ENCODE results near the gene C11orf52.

C11orf52 gene

GRCh38 chr11:111918390-111919256 lies at the start of gene C11orf52 (continued):
- no peak for TF ChIP-seq KLF16 (tag by site-specific recombination; IDR thresholded peaks at IDR 0.05)
- no peak for TF ChIP-seq PATZ1 (tag by site-specific recombination; IDR thresholded peaks at IDR 0.05)
- no peak for TF ChIP-seq ZNF501 (tag by site-specific recombination; IDR thresholded peaks at IDR 0.05)
- TF ChIP-seq ZNF792 (tag by site-specific recombination; IDR thresholded peaks at IDR 0.05): no peak
- no peak for TF ChIP-seq ZNF324 (tag by site-specific recombination; IDR thresholded peaks at IDR 0.05)
- TF ChIP-seq YY2 (tag by site-specific recombination; IDR thresholded peaks at IDR 0.05): no peak
- no peak for TF ChIP-seq ZNF221 (tag by site-specific recombination; IDR thresholded peaks at IDR 0.05; ENCODE audit: borderline replicate concordance)
- peak; percentile 94 for TF ChIP-seq ZBTB44 (tag by site-specific recombination; IDR thresholded peaks at IDR 0.05)
- no peak for TF ChIP-seq ZNF624 (tag by site-specific recombination; IDR thresholded peaks at IDR 0.05)
- TF ChIP-seq ZNF629 (tag by site-specific recombination; IDR thresholded peaks at IDR 0.05): no peak
- no peak for TF ChIP-seq BCL6B (tag by site-specific recombination; IDR thresholded peaks at IDR 0.05)
- no peak for TF ChIP-seq HOXA7 (CRISPR knock-in tag; IDR thresholded peaks at IDR 0.05; ENCODE audit: borderline replicate concordance)
- no peak for TF ChIP-seq ZNF26 (tag by site-specific recombination; IDR thresholded peaks at IDR 0.05)
- no peak for TF ChIP-seq ZNF830 (tag by site-specific recombination; IDR thresholded peaks at IDR 0.05; ENCODE audit: low read depth)
- peak; percentile 31 for TF ChIP-seq ZNF335 (tag by site-specific recombination; conservative IDR thresholded peaks at IDR 0.05)
- peak; percentile 30; the same call in 1 of the 2 replicates for TF ChIP-seq ZNF518A (tag by site-specific recombination; conservative IDR thresholded peaks at IDR 0.05; ENCODE audit: low read depth)
- TF ChIP-seq ZNF248 (tag by site-specific recombination; IDR thresholded peaks at IDR 0.05): no peak
- TF ChIP-seq ZNF585B (tag by site-specific recombination; IDR thresholded peaks at IDR 0.05): no peak
- TF ChIP-seq ZNF266 (tag by site-specific recombination; IDR thresholded peaks at IDR 0.05; ENCODE audit: low read depth): no peak
- TF ChIP-seq SCRT2 (tag by site-specific recombination; IDR thresholded peaks at IDR 0.05): peak; percentile 81
- TF ChIP-seq ZSCAN4 (tag by site-specific recombination; IDR thresholded peaks at IDR 0.05): no peak
- no peak for TF ChIP-seq ZNF596 (tag by site-specific recombination; IDR thresholded peaks at IDR 0.05)
- no peak for TF ChIP-seq ZNF473 (tag by site-specific recombination; IDR thresholded peaks at IDR 0.05)
- TF ChIP-seq ZNF660 (tag by site-specific recombination; IDR thresholded peaks at IDR 0.05): 0 out of 2 replicates have a peak, but pooled peaks have one; percentile 26
- no peak for TF ChIP-seq ZNF24 (tag by site-specific recombination; IDR thresholded peaks at IDR 0.05)
- no peak for TF ChIP-seq ZNF354C (tag by site-specific recombination; IDR thresholded peaks at IDR 0.05; ENCODE audit: borderline replicate concordance, low read depth)
- TF ChIP-seq GLIS1 (tag by site-specific recombination; IDR thresholded peaks at IDR 0.05): peak; percentile 8; the same call in 1 of the 2 replicates

Measured in HEK293 (cell line).